HEK293 (cell line): ENCODE measurements around the gene TESMIN.

Experiments
- CTCF ChIA-PET: fragments of 350-600 bp; formaldehyde crosslinking; extraction: SDS; loops from one replicate; lab custom pipeline; 2021; ENCODE audit warnings: antibody characterized with exemption; lab: Yijun Ruan, JAX
- POLR2A ChIA-PET: fragments of 300-600 bp; formaldehyde crosslinking; extraction: SDS; loops from one replicate; lab custom pipeline; 2020; ENCODE audit warnings: antibody characterized with exemption, inconsistent platforms; lab: Yijun Ruan, JAX
- H3K27ac ChIP-seq: fragments of 200-500 bp; sonication (Bioruptor generic); 2 replicates; pipeline ENCODE4 v1.5.1; 2014; ENCODE audit warnings: low read depth, low read length, control low read depth, inconsistent platforms; ENCODE audit errors: extremely low read depth
- H3K36me3 ChIP-seq, 2 experiments: fragments of 200-500 bp in 1 of 2; sonication (Bioruptor generic) in 1 of 2; 1 replicate in 1 of 2; 2 replicates in 1 of 2; pipeline ENCODE4 v1.5.1; 2014 to 2017; ENCODE audit warnings: inconsistent platforms in 2 of 2, low read length in 2 of 2; ENCODE audit not compliant: control insufficient read depth in 2 of 2, insufficient read depth in 1 of 2
- H3K4me1 ChIP-seq: fragments of 200-500 bp; sonication (Bioruptor generic); 2 replicates; pipeline ENCODE4 v1.5.1; 2014; ENCODE audit warnings: mild to moderate bottlenecking, low read length, inconsistent platforms; ENCODE audit not compliant: control insufficient read depth, insufficient read depth
- H3K4me3 ChIP-seq: 2 replicates; pipeline ENCODE4 v1.5.1; 2011; ENCODE audit warnings: low read depth, mild to moderate bottlenecking, control low read depth, low read length, moderate library complexity
- H3K9me3 ChIP-seq: fragments of 200-500 bp; sonication (Bioruptor generic); 2 replicates; pipeline ENCODE4 v1.5.1; 2014; ENCODE audit warnings: low read depth, low read length, inconsistent platforms; ENCODE audit not compliant: control insufficient read depth, insufficient read depth
- FEZF1 ChIP-seq: fragments of 450-650 bp; formaldehyde crosslinking; IDR thresholded peaks from 2 replicates; pipeline ENCODE4 v1.5.1; 2016; ENCODE audit warnings: missing biosample characterization, missing genetic modification characterization
- GLIS1 ChIP-seq: fragments of 450-650 bp; formaldehyde crosslinking; IDR thresholded peaks from 2 replicates; pipeline ENCODE4 v1.5.1; 2016; ENCODE audit warnings: missing biosample characterization, missing genetic modification characterization
- MZF1 ChIP-seq: fragments of 450-650 bp; formaldehyde crosslinking; IDR thresholded peaks from 2 replicates; pipeline ENCODE4 v1.5.1; 2017; ENCODE audit warnings: missing biosample characterization, missing genetic modification characterization, borderline replicate concordance
- OSR2 ChIP-seq: fragments of 450-650 bp; formaldehyde crosslinking; IDR thresholded peaks from 2 replicates; pipeline ENCODE4 v1.5.1; 2016; ENCODE audit warnings: missing biosample characterization, missing genetic modification characterization
- REPIN1 ChIP-seq: fragments of 450-650 bp; formaldehyde crosslinking; IDR thresholded peaks from 2 replicates; pipeline ENCODE4 v1.5.1; 2017; ENCODE audit warnings: missing biosample characterization, missing genetic modification characterization, low read depth
- WT1 ChIP-seq: fragments of 450-650 bp; formaldehyde crosslinking; IDR thresholded peaks from 2 replicates; pipeline ENCODE4 v1.5.1; 2016; ENCODE audit warnings: missing biosample characterization, missing genetic modification characterization
- ZBTB21 ChIP-seq: fragments of 450-650 bp; formaldehyde crosslinking; IDR thresholded peaks from 2 replicates; pipeline ENCODE4 v1.5.1; 2017; ENCODE audit warnings: missing biosample characterization, missing genetic modification characterization
- ZBTB6 ChIP-seq: fragments of 450-650 bp; formaldehyde crosslinking; IDR thresholded peaks from 2 replicates; pipeline ENCODE4 v1.5.1; 2017; ENCODE audit warnings: missing biosample characterization, missing genetic modification characterization
- ZBTB8A ChIP-seq: fragments of 450-650 bp; formaldehyde crosslinking; IDR thresholded peaks from 2 replicates; pipeline ENCODE4 v1.5.1; 2016; ENCODE audit warnings: missing biosample characterization, missing genetic modification characterization
- ZFP37 ChIP-seq: fragments of 450-650 bp; formaldehyde crosslinking; IDR thresholded peaks from 2 replicates; pipeline ENCODE4 v1.5.1; 2016; ENCODE audit warnings: missing biosample characterization, missing genetic modification characterization
- ZNF10 ChIP-seq: fragments of 450-650 bp; formaldehyde crosslinking; IDR thresholded peaks from 2 replicates; pipeline ENCODE4 v1.5.1; 2017; ENCODE audit warnings: missing biosample characterization, missing genetic modification characterization
- ZNF174 ChIP-seq: fragments of 450-650 bp; formaldehyde crosslinking; IDR thresholded peaks from 2 replicates; pipeline ENCODE4 v1.5.0; 2017; ENCODE audit warnings: missing biosample characterization, mild to moderate bottlenecking, missing genetic modification characterization
- ZNF211 ChIP-seq: fragments of 450-650 bp; formaldehyde crosslinking; IDR thresholded peaks from 2 replicates; pipeline ENCODE4 v1.5.1; 2016; ENCODE audit warnings: low read depth, missing biosample characterization, missing genetic modification characterization
- ZNF24 ChIP-seq: fragments of 450-650 bp; formaldehyde crosslinking; IDR thresholded peaks from 2 replicates; pipeline ENCODE4 v1.5.1; 2016; ENCODE audit warnings: missing biosample characterization, missing genetic modification characterization
- ZNF324 ChIP-seq: fragments of 450-650 bp; formaldehyde crosslinking; IDR thresholded peaks from 2 replicates; pipeline ENCODE4 v1.5.1; 2016; ENCODE audit warnings: missing biosample characterization, missing genetic modification characterization
- ZNF350 ChIP-seq: fragments of 450-650 bp; formaldehyde crosslinking; IDR thresholded peaks from 2 replicates; pipeline ENCODE4 v1.5.0; 2017; ENCODE audit warnings: missing biosample characterization, mild to moderate bottlenecking, missing genetic modification characterization
- ZNF580 ChIP-seq: fragments of 450-650 bp; formaldehyde crosslinking; IDR thresholded peaks from 2 replicates; pipeline ENCODE4 v1.5.1; 2016; ENCODE audit warnings: missing biosample characterization, missing genetic modification characterization
- ZNF596 ChIP-seq: fragments of 450-650 bp; IDR thresholded peaks from 2 replicates; pipeline ENCODE4 v1.5.0; 2018; ENCODE audit warnings: missing biosample characterization, mild to moderate bottlenecking, missing genetic modification characterization, moderate library complexity
- ZNF626 ChIP-seq: fragments of 450-650 bp; sonication (Bioruptor Pico); formaldehyde crosslinking; IDR thresholded peaks from 2 replicates; pipeline ENCODE4 v1.5.1; 2018; ENCODE audit warnings: missing biosample characterization, missing genetic modification characterization, inconsistent platforms
- ZNF664 ChIP-seq: fragments of 450-650 bp; formaldehyde crosslinking; IDR thresholded peaks from 2 replicates; pipeline ENCODE4 v1.5.1; 2016; ENCODE audit warnings: missing biosample characterization, missing genetic modification characterization
- ZNF830 ChIP-seq: fragments of 450-650 bp; IDR thresholded peaks from 2 replicates; pipeline ENCODE4 v1.5.0; 2018; ENCODE audit warnings: missing biosample characterization, missing genetic modification characterization, low read depth, mild to moderate bottlenecking, moderate library complexity

TESMIN gene

GRCh38 chr11:68661697-68662603 lies 89.4 kb downstream of the TESMIN start:
- Histone ChIP-seq H3K27ac (no peak overlapping the region), H3K4me3 (no peak overlapping the region), H3K36me3 (no peaks in the 10 kb centered on the region), H3K4me1 (peaks cover 10% of the 10 kb centered on the region), H3K9me3 (no peaks in the 10 kb centered on the region)
- TF ChIP-seq ZFP37 (tag by site-specific recombination) = no peak
- TF ChIP-seq ZBTB6 (tag by site-specific recombination) = no peak
- no peak for TF ChIP-seq FEZF1
- TF ChIP-seq ZNF10 = no peak
- TF ChIP-seq GLIS1 (tag by site-specific recombination) = peak; percentile 27; the same call in 1 of the 2 replicates
- ChIA-PET POLR2A (no interaction called here), CTCF (no interaction called here)

- POLR2A ChIA-PET = no interaction called here
Observed at GRCh38 chr11:68661014-68661413, 90.3 kb downstream of the TESMIN start.

GRCh38 chr11:68660066-68660810 lies 91.1 kb downstream of the TESMIN start:
- ChIA-PET CTCF (interaction anchor here (0.7 to 1.2 kb wide), 2 partner anchors 31 to 137 kb away, joined by 3 read pairs; no protein-coding TSS in a partner anchor), POLR2A (no interaction called here)
- H3K4me1 ChIP-seq = peaks cover 10% of the 10 kb centered on the region

More at GRCh38 chr11:68661014-68661413, 90.3 kb downstream of the TESMIN start:
- TF ChIP-seq ZNF664 (tag by site-specific recombination) (no peak), ZNF324 (no peak), MZF1 (no peak), ZNF626 (tag by site-specific recombination) (no peak), REPIN1 (tag by site-specific recombination) (no peak), ZBTB21 (tag by site-specific recombination) (no peak)
- H3K27ac ChIP-seq = no peak overlapping the region
- no peaks in the 10 kb centered on the region for H3K36me3 ChIP-seq
- H3K4me3 ChIP-seq = no peak overlapping the region
- peaks cover 10% of the 10 kb centered on the region for H3K4me1 ChIP-seq
- H3K9me3 ChIP-seq = no peaks in the 10 kb centered on the region
- CTCF ChIA-PET = no interaction called here

More at GRCh38 chr11:68660066-68660810, 91.1 kb downstream of the TESMIN start:
- TF ChIP-seq ZNF830 (tag by site-specific recombination) = no peak
- TF ChIP-seq ZNF626 (tag by site-specific recombination) = no peak
- no peak for TF ChIP-seq WT1 (tag by site-specific recombination)
- no peak for TF ChIP-seq ZBTB8A
- no peak for TF ChIP-seq ZNF580 (tag by site-specific recombination)
- TF ChIP-seq REPIN1 (tag by site-specific recombination) = no peak
- TF ChIP-seq OSR2 (tag by site-specific recombination) = no peak
- TF ChIP-seq ZNF24 = no peak
- TF ChIP-seq ZNF174 (tag by site-specific recombination) = no peak
- TF ChIP-seq ZNF596 = no peak
- TF ChIP-seq ZBTB6 (tag by site-specific recombination) = no peak
- no peak for TF ChIP-seq ZNF211 (tag by site-specific recombination)
- no peak for TF ChIP-seq ZNF350
- Histone ChIP-seq H3K9me3 (no peaks in the 10 kb centered on the region), H3K4me3 (no peak overlapping the region), H3K27ac (no peak overlapping the region; the same call in 1 of the 2 replicates), H3K36me3 (no peaks in the 10 kb centered on the region)
